Measurements from ENCODE around the gene GFRA1. TPM values are rescaled to one million over a fixed set of nuclear protein-coding genes. Genes with fewer than 3 reads are reported as not detected.

GFRA1 gene
- total and polyA plus RNA-seq, 2 donors (not counting 1 experiment from before 2014, with no cell fraction given) = not detected

DNA sequence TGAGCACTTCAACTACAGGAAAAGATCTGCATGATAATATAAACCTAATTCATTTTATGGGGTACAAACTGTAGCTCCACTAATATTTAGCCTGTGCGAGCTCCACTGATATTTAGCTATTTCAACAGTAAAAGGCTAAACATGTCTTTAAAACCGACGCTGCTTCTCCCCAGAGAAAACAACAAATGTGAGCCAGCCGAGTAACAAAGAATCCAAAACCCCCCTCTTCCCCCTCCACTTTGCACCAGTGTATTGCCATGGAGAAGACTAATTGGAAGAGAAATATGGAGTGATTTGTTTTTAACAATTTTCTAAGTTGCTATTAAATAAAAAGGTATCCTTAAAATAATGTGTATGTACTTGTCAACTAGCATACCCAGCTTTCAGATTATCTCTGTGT is 136.7 kb downstream of the GFRA1 start:
- 80% methylated on average over 1 of the region's 4 CpGs for WGBS (ENCODE audit: insufficient coverage)
- H2AFZ ChIP-seq (ENCODE audit: insufficient read depth, low read depth, low read length, poor library complexity, severe bottlenecking) = no peak overlapping the region
- H3K4me1 Mint-ChIP-seq = no peaks in the 10 kb centered on the region
- H3K27me3 ChIP-seq (replicated peaks in 1 of 4; ENCODE audit: control extremely low read depth in 1 of 4, control insufficient read depth in 3 of 4, insufficient read depth in 4 of 4, low read length in 3 of 4) = no peaks in the 10 kb centered on the region
- H3K4me2 ChIP-seq (replicated peaks; ENCODE audit: low read depth, low read length, poor library complexity, severe bottlenecking) = no peak overlapping the region
- POLR2A ChIA-PET = no interaction called here
- CTCF ChIA-PET = no interaction called here
- no peak for TF ChIP-seq EZH2 (IDR thresholded peaks at IDR 0.05; ENCODE audit: borderline replicate concordance, insufficient read depth, low read depth, low read length, poor library complexity, severe bottlenecking)
- TF ChIP-seq, protein P1, sequence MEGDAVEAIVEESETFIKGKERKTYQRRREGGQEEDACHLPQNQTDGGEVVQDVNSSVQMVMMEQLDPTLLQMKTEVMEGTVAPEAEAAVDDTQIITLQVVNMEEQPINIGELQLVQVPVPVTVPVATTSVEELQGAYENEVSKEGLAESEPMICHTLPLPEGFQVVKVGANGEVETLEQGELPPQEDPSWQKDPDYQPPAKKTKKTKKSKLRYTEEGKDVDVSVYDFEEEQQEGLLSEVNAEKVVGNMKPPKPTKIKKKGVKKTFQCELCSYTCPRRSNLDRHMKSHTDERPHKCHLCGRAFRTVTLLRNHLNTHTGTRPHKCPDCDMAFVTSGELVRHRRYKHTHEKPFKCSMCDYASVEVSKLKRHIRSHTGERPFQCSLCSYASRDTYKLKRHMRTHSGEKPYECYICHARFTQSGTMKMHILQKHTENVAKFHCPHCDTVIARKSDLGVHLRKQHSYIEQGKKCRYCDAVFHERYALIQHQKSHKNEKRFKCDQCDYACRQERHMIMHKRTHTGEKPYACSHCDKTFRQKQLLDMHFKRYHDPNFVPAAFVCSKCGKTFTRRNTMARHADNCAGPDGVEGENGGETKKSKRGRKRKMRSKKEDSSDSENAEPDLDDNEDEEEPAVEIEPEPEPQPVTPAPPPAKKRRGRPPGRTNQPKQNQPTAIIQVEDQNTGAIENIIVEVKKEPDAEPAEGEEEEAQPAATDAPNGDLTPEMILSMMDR (IDR thresholded peaks at IDR 0.05) = no peak
- no peak overlapping the region for H3K27ac Mint-ChIP-seq
- DNase-seq (no peak), ATAC-seq (ENCODE audit: low read depth) (no peak)
- H3K27ac ChIP-seq (ENCODE audit: low read length in 2 of 2) = no peak overlapping the region
- no peak overlapping the region for H3K9ac ChIP-seq (ENCODE audit: low read length)
- H3K9me3 ChIP-seq (ENCODE audit: control extremely low read depth in 1 of 3, control insufficient read depth in 2 of 3, insufficient read depth in 1 of 3, low read length in 2 of 3) = peaks cover 0 to 9% (median 0%) of the 10 kb centered on the region in 3 donors
- no peaks in the 10 kb centered on the region for H4K20me1 ChIP-seq (ENCODE audit: control insufficient read depth, insufficient read depth, low read length, poor library complexity, severe bottlenecking)
- no peaks in the 10 kb centered on the region for H3K79me2 ChIP-seq (ENCODE audit: control insufficient read depth, insufficient read depth, low read length)
- no peaks in the 10 kb centered on the region for H3K4me1 ChIP-seq (ENCODE audit: control insufficient read depth in 2 of 2, insufficient read depth in 2 of 2, low read length in 2 of 2)
- no peak overlapping the region for H3K4me3 Mint-ChIP-seq
- intact Hi-C loops (cut with micrococcal nuclease) = no loop called here
- no peaks in the 10 kb centered on the region for H3K27me3 Mint-ChIP-seq
- H3K36me3 ChIP-seq (replicated peaks in 1 of 2; ENCODE audit: control extremely low read depth in 1 of 2, control insufficient read depth in 1 of 2, extremely low read depth in 1 of 2, insufficient read depth in 2 of 2, low read length in 1 of 2) = no peaks in the 10 kb centered on the region
- H3K4me3 ChIP-seq (ENCODE audit: control extremely low read depth in 1 of 5, extremely low read depth in 1 of 5, insufficient read depth in 1 of 5, low read depth in 2 of 5, low read length in 4 of 5) = no peak overlapping the region
- H3K9me3 Mint-ChIP-seq (ENCODE audit: insufficient read depth) = no peaks in the 10 kb centered on the region

DNA sequence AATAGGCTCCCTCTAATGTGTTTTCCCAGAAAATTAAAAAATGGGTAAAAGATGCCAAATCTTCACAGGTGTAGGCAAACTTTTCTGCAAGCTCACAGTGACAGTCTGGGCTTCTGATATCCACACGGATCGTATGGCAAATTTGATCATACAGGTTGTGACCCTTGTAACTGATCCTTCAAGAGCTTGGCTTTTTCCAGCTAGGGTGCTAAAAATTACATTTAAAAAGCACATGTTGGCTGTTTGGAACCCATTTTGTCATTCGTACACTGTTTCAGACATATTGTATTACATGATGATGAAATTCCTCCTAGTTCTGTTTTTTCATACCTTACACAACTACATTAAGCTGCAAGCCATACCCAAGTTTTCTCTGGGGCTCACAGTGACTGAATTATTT is 138.7 kb downstream of the GFRA1 start:
- 90% methylated on average over 2 of the region's 3 CpGs for WGBS (ENCODE audit: insufficient coverage)
- no peak overlapping the region for H3K27ac ChIP-seq (ENCODE audit: low read length in 2 of 2)
- H3K4me3 Mint-ChIP-seq = no peak overlapping the region
- no peak overlapping the region for H2AFZ ChIP-seq (ENCODE audit: insufficient read depth, low read depth, low read length, poor library complexity, severe bottlenecking)
- intact Hi-C loops (cut with micrococcal nuclease) = no loop called here
- H3K36me3 ChIP-seq (replicated peaks in 1 of 2; ENCODE audit: control extremely low read depth in 1 of 2, control insufficient read depth in 1 of 2, extremely low read depth in 1 of 2, insufficient read depth in 2 of 2, low read length in 1 of 2) = no peaks in the 10 kb centered on the region
- CTCF ChIA-PET = no interaction called here
- no peak for ATAC-seq (ENCODE audit: low read depth)
- no peaks in the 10 kb centered on the region for H3K4me1 ChIP-seq (ENCODE audit: control insufficient read depth in 2 of 2, insufficient read depth in 2 of 2, low read length in 2 of 2)
- H3K27ac Mint-ChIP-seq = no peak overlapping the region
- H3K27me3 ChIP-seq (replicated peaks in 1 of 4; ENCODE audit: control extremely low read depth in 1 of 4, control insufficient read depth in 3 of 4, insufficient read depth in 4 of 4, low read length in 3 of 4) = no peaks in the 10 kb centered on the region
- H3K4me1 Mint-ChIP-seq = no peaks in the 10 kb centered on the region
- no peak overlapping the region for H3K4me3 ChIP-seq (ENCODE audit: control extremely low read depth in 1 of 5, extremely low read depth in 1 of 5, insufficient read depth in 1 of 5, low read depth in 2 of 5, low read length in 4 of 5)
- POLR2A ChIA-PET = no interaction called here
- H3K79me2 ChIP-seq (ENCODE audit: control insufficient read depth, insufficient read depth, low read length) = no peaks in the 10 kb centered on the region
- no peak for DNase-seq
- no peak for TF ChIP-seq EZH2 (IDR thresholded peaks at IDR 0.05; ENCODE audit: borderline replicate concordance, insufficient read depth, low read depth, low read length, poor library complexity, severe bottlenecking)
- TF ChIP-seq, protein P1 (IDR thresholded peaks at IDR 0.05) = no peak
- H4K20me1 ChIP-seq (ENCODE audit: control insufficient read depth, insufficient read depth, low read length, poor library complexity, severe bottlenecking) = no peaks in the 10 kb centered on the region
- H3K9me3 Mint-ChIP-seq (ENCODE audit: insufficient read depth) = no peaks in the 10 kb centered on the region
- no peak overlapping the region for H3K9ac ChIP-seq (ENCODE audit: low read length)
- H3K27me3 Mint-ChIP-seq = no peaks in the 10 kb centered on the region
- H3K4me2 ChIP-seq (replicated peaks; ENCODE audit: low read depth, low read length, poor library complexity, severe bottlenecking) = no peak overlapping the region
- H3K9me3 ChIP-seq (ENCODE audit: control extremely low read depth in 1 of 3, control insufficient read depth in 2 of 3, insufficient read depth in 1 of 3, low read length in 2 of 3) = peaks cover 0 to 5% (median 0%) of the 10 kb centered on the region in 3 donors

Measured in B cell (primary cell).